Breast epithelium (tissue), 4 donors: ENCODE results near the gene HACD2. TPM values are rescaled to one million over a fixed set of nuclear protein-coding genes. Genes with fewer than 3 reads are reported as not detected.

Source experiments
- DNase-seq, 2 donors: peaks; one replicate each; pipeline ENCODE4 v3.0.0-alpha.2; 2019; ENCODE audit warnings: low spot score in 2 of 2
- H3K27ac ChIP-seq, 2 donors: fragments of 200-600 bp; sonication (generic) in 1 of 2; one replicate each; pipeline ENCODE4 v1.5.1; 2016 to 2019; ENCODE audit warnings: mild to moderate bottlenecking in 1 of 2
- H3K27me3 ChIP-seq, 2 donors: fragments of 200-600 bp; sonication (generic) in 1 of 2; one replicate each; pipeline versions ENCODE4 v1.5.1 to v1.6.0; 2017 to 2019; ENCODE audit warnings: control low read depth in 1 of 2, mild to moderate bottlenecking in 1 of 2
- H3K36me3 ChIP-seq: fragments of 200-600 bp; one replicate; pipeline ENCODE4 v1.5.1; 2019
- H3K4me1 ChIP-seq, 2 donors: fragments of 200-600 bp; sonication (generic); one replicate each; pipeline ENCODE4 v1.5.1; 2016 to 2019; ENCODE audit warnings: control low read depth in 1 of 2
- H3K4me3 ChIP-seq, 3 donors: fragments of 200-600 bp; sonication (generic); 1 replicate in 2 of 3; 2 replicates in 1 of 3; pipeline ENCODE4 v1.5.1; 2016 to 2019; ENCODE audit warnings: mild to moderate bottlenecking in 3 of 3, moderate library complexity in 2 of 3
- H3K9me3 ChIP-seq, 2 donors: fragments of 200-600 bp; sonication (generic) in 1 of 2; one replicate each; pipeline ENCODE4 v1.5.1; 2016 to 2019; ENCODE audit warnings: control low read depth in 1 of 2
- POLR2A ChIP-seq: fragments of 450-650 bp; IDR thresholded peaks from one replicate; pipeline ENCODE4 v1.6.1; 2016; ENCODE audit warnings: antibody characterized with exemption, mild to moderate bottlenecking, moderate library complexity
- POLR2AphosphoS5 ChIP-seq, 3 donors: sonication (generic); formaldehyde crosslinking; IDR thresholded peaks; one replicate each; pipeline ENCODE4 v1.6.1; 2017; ENCODE audit warnings: antibody characterized with exemption in 3 of 3
- intact Hi-C: fragments of 100-400 bp; cut with DNase I; formaldehyde crosslinking; loops from one replicate; pipeline ENCODE4 v1.15.1; 2023; ENCODE audit warnings: low total_unique reads
- total RNA-seq, 3 donors: library from RNA; depleted of rRNA; stranded (reverse); fragments of >200 nt; gene quantifications; one replicate each; pipeline ENCODE4 v1.1.0, GENCODE V29; 2016
- TF ChIP-seq, protein P1 (sequence below), 3 donors: fragments of 450-650 bp; IDR thresholded peaks; one replicate each; pipeline ENCODE4 v1.5.1; 2016 to 2017; ENCODE audit warnings: antibody characterized with exemption in 3 of 3, mild to moderate bottlenecking in 3 of 3, moderate library complexity in 3 of 3

HACD2 gene
- total RNA-seq, 3 donors from 2014 or later = 29.5 to 61.0 (median 55.9) TPM

DNA sequence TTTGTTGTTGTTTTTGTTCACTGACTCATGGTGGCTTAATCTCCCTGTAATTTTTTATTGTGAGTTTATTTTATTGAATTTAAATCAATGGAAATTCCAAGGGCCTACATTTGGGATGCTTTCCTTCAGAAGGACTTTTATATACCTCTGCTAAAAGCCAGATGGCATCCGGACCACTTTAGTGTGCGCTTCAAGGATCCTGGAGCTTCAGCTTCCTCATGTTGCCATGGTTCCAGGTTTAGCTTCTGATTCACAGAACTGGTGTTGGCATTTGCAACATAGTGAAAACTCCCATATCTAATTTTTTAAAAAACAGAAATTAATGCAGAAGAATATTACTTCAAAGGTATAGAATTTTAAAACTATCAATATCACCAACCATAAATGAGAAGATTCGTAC is 8.5 kb upstream of the HACD2 start:
- H3K27me3 ChIP-seq = no peaks in the 10 kb centered on the region
- no peak overlapping the region for H3K27ac ChIP-seq
- DNase-seq = no peak
- no peaks in the 10 kb centered on the region for H3K36me3 ChIP-seq
- H3K4me3 ChIP-seq = no peak overlapping the region
- peaks cover 9 to 10% of the 10 kb centered on the region in 2 donors for H3K9me3 ChIP-seq
- H3K4me1 ChIP-seq = no peaks in the 10 kb centered on the region
- intact Hi-C loops = no loop called here
- TF ChIP-seq, protein P1, sequence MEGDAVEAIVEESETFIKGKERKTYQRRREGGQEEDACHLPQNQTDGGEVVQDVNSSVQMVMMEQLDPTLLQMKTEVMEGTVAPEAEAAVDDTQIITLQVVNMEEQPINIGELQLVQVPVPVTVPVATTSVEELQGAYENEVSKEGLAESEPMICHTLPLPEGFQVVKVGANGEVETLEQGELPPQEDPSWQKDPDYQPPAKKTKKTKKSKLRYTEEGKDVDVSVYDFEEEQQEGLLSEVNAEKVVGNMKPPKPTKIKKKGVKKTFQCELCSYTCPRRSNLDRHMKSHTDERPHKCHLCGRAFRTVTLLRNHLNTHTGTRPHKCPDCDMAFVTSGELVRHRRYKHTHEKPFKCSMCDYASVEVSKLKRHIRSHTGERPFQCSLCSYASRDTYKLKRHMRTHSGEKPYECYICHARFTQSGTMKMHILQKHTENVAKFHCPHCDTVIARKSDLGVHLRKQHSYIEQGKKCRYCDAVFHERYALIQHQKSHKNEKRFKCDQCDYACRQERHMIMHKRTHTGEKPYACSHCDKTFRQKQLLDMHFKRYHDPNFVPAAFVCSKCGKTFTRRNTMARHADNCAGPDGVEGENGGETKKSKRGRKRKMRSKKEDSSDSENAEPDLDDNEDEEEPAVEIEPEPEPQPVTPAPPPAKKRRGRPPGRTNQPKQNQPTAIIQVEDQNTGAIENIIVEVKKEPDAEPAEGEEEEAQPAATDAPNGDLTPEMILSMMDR (IDR thresholded peaks at IDR 0.05) = no peak
- no peak for TF ChIP-seq POLR2AphosphoS5 (IDR thresholded peaks at IDR 0.05)
- TF ChIP-seq POLR2A = no peak

DNA sequence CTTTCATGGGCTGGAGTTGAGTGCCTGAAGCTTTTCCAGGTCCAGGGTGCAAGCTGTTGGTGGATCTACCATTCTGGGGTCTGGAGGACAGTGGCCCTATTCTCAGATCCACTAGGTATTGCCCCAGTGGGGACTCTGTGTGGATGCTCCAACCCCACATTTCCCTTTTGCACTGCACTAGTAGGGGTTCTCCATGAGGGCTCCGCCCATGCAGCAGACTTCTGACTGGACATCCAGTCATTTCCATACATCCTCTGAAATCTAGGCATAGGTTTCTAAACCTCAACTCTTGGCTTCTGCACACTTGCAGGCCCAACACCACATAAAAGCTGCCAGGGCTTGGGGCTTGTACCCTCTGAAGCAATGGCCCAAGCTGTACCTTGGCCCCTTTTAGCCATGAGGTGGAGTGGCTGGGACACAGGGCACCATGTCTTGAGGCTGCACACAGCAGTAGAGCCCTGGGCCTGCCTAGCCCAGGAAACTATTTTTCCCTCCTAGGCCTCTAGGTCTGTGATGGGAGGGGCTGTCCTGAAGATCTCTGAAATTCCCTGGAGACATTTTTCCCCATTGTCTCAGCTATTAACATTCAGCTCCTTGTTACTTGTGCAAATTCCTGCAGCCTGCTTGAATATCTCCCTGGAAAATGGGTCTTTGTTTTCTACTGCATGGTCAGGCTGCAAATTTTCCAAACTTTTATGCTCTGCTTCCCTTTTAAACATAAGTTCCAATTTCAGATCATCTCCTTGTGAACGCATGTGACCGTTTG is 6.0 kb upstream of the HACD2 start:
- Histone ChIP-seq H3K27me3 (no peaks in the 10 kb centered on the region), H3K36me3 (no peaks in the 10 kb centered on the region), H3K27ac (no peak overlapping the region), H3K9me3 (peaks cover 9 to 10% of the 10 kb centered on the region in 2 donors), H3K4me3 (no peak overlapping the region), H3K4me1 (peaks cover 0 to 4% of the 10 kb centered on the region in 2 donors)
- TF ChIP-seq POLR2A (no peak), POLR2AphosphoS5 (IDR thresholded peaks at IDR 0.05) (no peak)
- TF ChIP-seq, protein P1 (IDR thresholded peaks at IDR 0.05) = no peak
- intact Hi-C loops = no loop called here
- no peak for DNase-seq

DNA sequence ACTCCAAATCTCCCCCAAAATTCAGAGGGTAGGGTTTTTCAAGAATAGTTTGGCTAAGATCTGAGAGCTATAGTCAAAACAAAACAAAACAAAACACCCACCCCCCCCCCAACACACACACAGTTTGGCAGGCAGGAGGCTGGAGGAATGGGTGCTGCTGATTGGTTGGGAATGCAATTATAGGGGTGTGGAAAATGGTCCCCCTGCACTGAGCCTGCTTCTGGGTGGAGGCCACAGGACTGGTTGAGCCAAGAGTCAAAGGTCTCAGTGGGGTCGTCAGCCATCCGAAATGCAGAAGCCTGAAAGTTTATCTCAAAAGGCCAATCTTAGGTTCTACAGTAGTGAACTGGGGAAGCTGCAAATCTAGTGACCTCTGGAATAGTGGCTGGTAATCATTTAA is 2.5 kb upstream of the HACD2 start:
- Histone ChIP-seq H3K4me3 (no peak overlapping the region), H3K27me3 (no peaks in the 10 kb centered on the region), H3K4me1 (peaks cover 0 to 4% of the 10 kb centered on the region in 2 donors), H3K9me3 (peaks cover 9 to 10% of the 10 kb centered on the region in 2 donors), H3K27ac (no peak overlapping the region), H3K36me3 (no peaks in the 10 kb centered on the region)
- no peak for DNase-seq
- no peak for TF ChIP-seq POLR2A
- TF ChIP-seq, protein P1 (IDR thresholded peaks at IDR 0.05) = no peak
- TF ChIP-seq POLR2AphosphoS5 (IDR thresholded peaks at IDR 0.05) = no peak
- intact Hi-C loops = no loop called here

DNA sequence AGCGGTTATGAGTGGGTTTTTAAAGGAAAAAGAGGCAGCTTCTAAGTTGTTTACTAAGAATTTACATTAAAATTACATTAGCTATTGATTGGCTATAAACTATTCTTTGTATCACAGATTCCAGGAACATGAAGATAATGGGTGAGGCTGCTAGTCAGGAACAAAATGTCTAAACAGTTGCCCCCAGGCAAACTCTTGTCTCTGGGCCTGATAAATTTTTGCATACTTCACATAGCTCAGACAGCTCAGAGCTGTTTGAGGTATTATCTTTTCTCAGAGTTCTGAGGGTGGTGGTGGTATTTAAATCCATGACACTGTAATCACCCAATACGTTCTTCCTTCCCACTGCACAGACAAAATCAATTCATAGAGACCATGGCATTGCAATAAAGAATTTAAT is 2.1 kb upstream of the HACD2 start:
- Histone ChIP-seq H3K4me1 (peaks cover 0 to 4% of the 10 kb centered on the region in 2 donors), H3K4me3 (no peak overlapping the region), H3K9me3 (peaks cover 9 to 10% of the 10 kb centered on the region in 2 donors), H3K27ac (no peak overlapping the region), H3K36me3 (no peaks in the 10 kb centered on the region), H3K27me3 (no peaks in the 10 kb centered on the region)
- DNase-seq = no peak
- intact Hi-C loops = no loop called here
- TF ChIP-seq POLR2A (no peak), POLR2AphosphoS5 (IDR thresholded peaks at IDR 0.05) (no peak)
- TF ChIP-seq, protein P1 (IDR thresholded peaks at IDR 0.05) = no peak

DNA sequence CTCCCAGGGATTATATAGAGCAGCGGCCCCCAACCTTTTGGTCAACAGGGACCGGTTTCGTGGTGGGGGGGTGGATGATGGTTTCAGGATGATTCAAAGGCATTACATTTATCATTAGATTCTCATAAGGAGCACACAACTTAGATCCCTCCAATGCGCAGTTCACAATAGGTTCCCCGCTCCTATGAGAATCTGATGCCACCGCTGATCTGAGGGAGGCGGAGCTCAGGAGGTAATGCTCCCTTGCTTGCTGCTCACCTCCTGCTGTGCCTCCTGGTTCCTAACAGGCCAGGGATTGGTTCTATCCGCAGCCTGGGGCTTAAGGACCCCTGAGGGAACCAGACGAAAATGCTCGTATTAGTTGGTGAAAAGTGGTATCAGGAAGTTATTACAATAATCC is 1.3 kb upstream of the HACD2 start:
- H3K27me3 ChIP-seq = no peaks in the 10 kb centered on the region
- TF ChIP-seq POLR2AphosphoS5 (IDR thresholded peaks at IDR 0.05) (no peak), POLR2A (no peak)
- TF ChIP-seq, protein P1 (IDR thresholded peaks at IDR 0.05) = no peak
- peaks cover 8 to 9% of the 10 kb centered on the region in 2 donors for H3K9me3 ChIP-seq
- DNase-seq = no peak
- peak overlapping the region; percentile 87 to 98 (median 94) for H3K4me3 ChIP-seq
- intact Hi-C loops = no loop called here
- peak overlapping the region; percentile 93 to 94 for H3K27ac ChIP-seq
- peaks cover 0 to 4% of the 10 kb centered on the region in 2 donors for H3K4me1 ChIP-seq
- no peaks in the 10 kb centered on the region for H3K36me3 ChIP-seq
